Testis (tissue), 2 donors: ENCODE measurements around the gene TGIF2.

Source experiments
- POLR2A ChIP-seq: fragments of 450-650 bp; IDR thresholded peaks from one replicate; pipeline ENCODE4 v1.6.1; 2017; ENCODE audit warnings: antibody characterized with exemption, mild to moderate bottlenecking, moderate library complexity
- TF ChIP-seq, protein P1 (sequence below), 3 experiments: fragments of 450-650 bp in 2 of 3; fragments of 200-600 bp in 1 of 3; sonication (generic) in 1 of 3; IDR thresholded peaks; one replicate each; pipeline ENCODE4 v1.5.1; 2016 to 2019; ENCODE audit warnings: antibody characterized with exemption in 3 of 3, mild to moderate bottlenecking in 2 of 3, moderate library complexity in 1 of 3

DNA sequence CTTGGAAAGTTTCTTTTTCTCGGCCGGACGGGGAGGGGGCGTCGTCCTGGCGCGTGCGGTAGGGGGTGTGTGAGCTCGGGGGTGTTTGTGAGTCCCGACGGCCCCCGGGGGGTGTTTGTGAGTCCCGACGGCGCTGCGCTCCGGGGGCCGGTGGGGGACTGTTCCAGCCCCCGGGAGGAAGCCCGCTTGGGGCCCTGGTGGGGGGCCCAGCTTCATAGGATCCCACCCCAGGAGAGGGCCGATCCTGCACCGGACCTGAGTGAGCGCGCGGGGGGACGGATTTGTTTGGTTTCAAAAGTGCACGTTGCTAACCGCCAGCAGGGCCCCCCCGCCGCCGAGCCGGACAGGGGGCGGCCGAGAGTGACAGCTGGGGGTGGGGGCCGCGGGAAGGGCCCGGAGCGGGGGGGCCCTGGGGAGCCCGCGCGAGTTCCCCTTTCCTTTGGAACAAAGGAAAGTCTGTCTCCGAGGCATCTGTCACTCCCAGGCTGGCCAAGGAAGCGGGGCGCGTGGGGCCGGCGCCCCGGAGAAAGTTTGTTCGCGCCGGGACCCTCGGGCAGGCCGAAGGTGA is 485 bp downstream of the TGIF2 start:
- TF ChIP-seq, protein P1, sequence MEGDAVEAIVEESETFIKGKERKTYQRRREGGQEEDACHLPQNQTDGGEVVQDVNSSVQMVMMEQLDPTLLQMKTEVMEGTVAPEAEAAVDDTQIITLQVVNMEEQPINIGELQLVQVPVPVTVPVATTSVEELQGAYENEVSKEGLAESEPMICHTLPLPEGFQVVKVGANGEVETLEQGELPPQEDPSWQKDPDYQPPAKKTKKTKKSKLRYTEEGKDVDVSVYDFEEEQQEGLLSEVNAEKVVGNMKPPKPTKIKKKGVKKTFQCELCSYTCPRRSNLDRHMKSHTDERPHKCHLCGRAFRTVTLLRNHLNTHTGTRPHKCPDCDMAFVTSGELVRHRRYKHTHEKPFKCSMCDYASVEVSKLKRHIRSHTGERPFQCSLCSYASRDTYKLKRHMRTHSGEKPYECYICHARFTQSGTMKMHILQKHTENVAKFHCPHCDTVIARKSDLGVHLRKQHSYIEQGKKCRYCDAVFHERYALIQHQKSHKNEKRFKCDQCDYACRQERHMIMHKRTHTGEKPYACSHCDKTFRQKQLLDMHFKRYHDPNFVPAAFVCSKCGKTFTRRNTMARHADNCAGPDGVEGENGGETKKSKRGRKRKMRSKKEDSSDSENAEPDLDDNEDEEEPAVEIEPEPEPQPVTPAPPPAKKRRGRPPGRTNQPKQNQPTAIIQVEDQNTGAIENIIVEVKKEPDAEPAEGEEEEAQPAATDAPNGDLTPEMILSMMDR (IDR thresholded peaks at IDR 0.05) = no peak
- no peak for TF ChIP-seq POLR2A
